ENCODE measurements around the gene USP25. TPM values are rescaled to one million over a fixed set of nuclear protein-coding genes. Genes with fewer than 3 reads are reported as not detected.
A peak's percentile ranks its signal among the peaks of the same experiment; 100 is the strongest.

The USP25 gene
- total and polyA plus RNA-seq, 9 of the 15 experiments (the other 6 are each of a cell fraction or from before 2014, with no cell fraction given): 7.8 to 44.9 (median 31.4) TPM

GRCh38 chr21:15729674-15730483 is at the start of gene USP25 (continued):
- TF ChIP-seq FOXK2 (conservative IDR thresholded peaks at IDR 0.05 in 1 of 2, IDR thresholded peaks at IDR 0.05 in 1 of 2; ENCODE audit: low read depth in 2 of 2): no peak
- peak in 1 of 2 experiments; percentile 50; a peak in 3 of 4 replicates for TF ChIP-seq RAD21 (CRISPR knock-in tag; conservative IDR thresholded peaks at IDR 0.05 in 1 of 2, IDR thresholded peaks at IDR 0.05 in 1 of 2)
- peak in 1 of 2 experiments; percentile 9; a peak in 1 of 4 replicates for TF ChIP-seq SIN3A (IDR thresholded peaks at IDR 0.05; ENCODE audit: borderline replicate concordance in 2 of 2, control insufficient read depth in 1 of 2, low read depth in 2 of 2, low read length in 2 of 2)
- TF ChIP-seq MCM5 (IDR thresholded peaks at IDR 0.05; ENCODE audit: low read depth): no peak
- no peak for TF ChIP-seq SNRNP70 (optimal IDR thresholded peaks at IDR 0.05; ENCODE audit: low read depth, low read length)
- TF ChIP-seq ZBTB11 (CRISPR knock-in tag; IDR thresholded peaks at IDR 0.05): peak in 1 of 3 experiments; percentile 70; a peak in 2 of 6 replicates
- TF ChIP-seq POLR2G (IDR thresholded peaks at IDR 0.05; ENCODE audit: low read depth, low read length): peak; percentile 95
- TF ChIP-seq TBP (optimal IDR thresholded peaks at IDR 0.05; ENCODE audit: low read depth, low read length): peak; percentile 88
- TF ChIP-seq GTF2E2 (tag; IDR thresholded peaks at IDR 0.05): peak; percentile 49; the same call in 1 of the 2 replicates
- no peak for TF ChIP-seq CSDE1 (IDR thresholded peaks at IDR 0.05)
- 0 out of 2 replicates have a peak, but pooled peaks have one; percentile 32 for TF ChIP-seq ZNF584 (CRISPR knock-in tag; IDR thresholded peaks at IDR 0.05; ENCODE audit: low read depth)
- TF ChIP-seq UBTF (IDR thresholded peaks at IDR 0.05; ENCODE audit: borderline replicate concordance in 1 of 2, low read depth in 2 of 2, low read length in 2 of 2): peak; percentile 95 to 98; a peak in 3 of 4 replicates
- TF ChIP-seq SAP30 (IDR thresholded peaks at IDR 0.05; ENCODE audit: borderline replicate concordance, insufficient read depth, low read depth, low read length, poor library complexity, severe bottlenecking): peak; percentile 52
- TF ChIP-seq ZNF785 (CRISPR knock-in tag; IDR thresholded peaks at IDR 0.05): no peak
- no peak for TF ChIP-seq ZNF354B (CRISPR knock-in tag; IDR thresholded peaks at IDR 0.05)
- peak in 1 of 2 experiments; percentile 87; a peak in 2 of 4 replicates for TF ChIP-seq ZNF639 (CRISPR knock-in tag; conservative IDR thresholded peaks at IDR 0.05 in 1 of 2, IDR thresholded peaks at IDR 0.05 in 1 of 2)
- no peak for TF ChIP-seq BDP1 (IDR thresholded peaks at IDR 0.05; ENCODE audit: insufficient read depth, insufficient read length)
